Tibial nerve (tissue), 4 donors: ENCODE measurements around the gene STRADA. TPM values are rescaled to one million over a fixed set of nuclear protein-coding genes. Genes with fewer than 3 reads are reported as not detected.

Source experiments
- total RNA-seq, 4 donors: library from RNA; depleted of rRNA; stranded (reverse); fragments of >200 nt; gene quantifications; one replicate each; pipeline ENCODE4 v1.1.0, GENCODE V29; 2016

STRADA gene
- total RNA-seq, 4 donors from 2014 or later = 38.0 to 45.8 (median 43.2) TPM

Other genes starting within 250 kb of the STRADA start
- not detected for gene KCNH6, start 218.4 kb downstream of the STRADA start, total RNA-seq
- 10 to 100 TPM; 25.5 to 33.3 (median 28.2) TPM for gene DCAF7, start 191.3 kb downstream of the STRADA start, total RNA-seq
- gene TACO1, start 140.9 kb downstream of the STRADA start, total RNA-seq = 10 to 100 TPM in 3 of 4 donors, 1 to 10 TPM in 1; 9.8 to 18.0 (median 13.3) TPM
- gene MAP3K3, start 119.4 kb downstream of the STRADA start, total RNA-seq = 100 to 1,000 TPM in 1 of 4 donors, 10 to 100 TPM in 3; 62.8 to 107 (median 71.7) TPM
- gene LIMD2, start 41.7 kb downstream of the STRADA start, total RNA-seq = 10 to 100 TPM in 3 of 4 donors, 1 to 10 TPM in 1; 7.5 to 40.2 (median 25.2) TPM
- gene CCDC47, start 31.8 kb upstream of the STRADA start, total RNA-seq = 10 to 100 TPM; 43.7 to 62.0 (median 51.0) TPM
- 100 to 1,000 TPM; 106 to 154 (median 123) TPM for gene DDX42, start 32.4 kb upstream of the STRADA start, total RNA-seq
- 100 to 1,000 TPM in 2 of 4 donors, 10 to 100 TPM in 2; 62.1 to 116 (median 103) TPM for gene PSMC5, start 85.6 kb upstream of the STRADA start, total RNA-seq
- 10 to 100 TPM; 32.8 to 69.3 (median 43.2) TPM for gene FTSJ3, start 85.9 kb upstream of the STRADA start, total RNA-seq
- gene SMARCD2, start 100.9 kb upstream of the STRADA start, total RNA-seq = 100 to 1,000 TPM; 241 to 402 (median 302) TPM
- not detected for gene CSH2, start 131.9 kb upstream of the STRADA start, total RNA-seq
- gene GH2, start 140.1 kb upstream of the STRADA start, total RNA-seq = not detected
- not detected for gene CSH1, start 154.8 kb upstream of the STRADA start, total RNA-seq
- gene CSHL1, start 169.5 kb upstream of the STRADA start, total RNA-seq = not detected
- not detected for gene GH1, start 177.0 kb upstream of the STRADA start, total RNA-seq
- 10 to 100 TPM in 2 of 4 donors, 1 to 10 TPM in 2; 8.6 to 10.9 (median 9.9) TPM for gene CD79B, start 190.5 kb upstream of the STRADA start, total RNA-seq
- 1 to 10 TPM in 2 of 4 donors, under 1 TPM in 2; 0.21 to 2.4 (median 1.1) TPM for gene SCN4A, start 231.1 kb upstream of the STRADA start, total RNA-seq